Esophagus squamous epithelium (tissue), 5 donors: ENCODE data around the gene SLC15A4. TPM values are rescaled to one million over a fixed set of nuclear protein-coding genes. Genes with fewer than 3 reads are reported as not detected.

Experiments
- DNase-seq: peaks from one replicate; lab custom pipeline; 2025; lab: John Stamatoyannopoulos, UW
- H3K27ac ChIP-seq, 4 donors: fragments of 200-600 bp; sonication (generic); one replicate each; pipeline ENCODE4 v1.5.1; 2016 to 2019; ENCODE audit warnings: mild to moderate bottlenecking in 1 of 4
- H3K27me3 ChIP-seq, 4 donors: fragments of 200-600 bp; sonication (generic); 1 replicate in 3 of 4; 2 replicates in 1 of 4; pipeline versions ENCODE4 v1.5.1 to v1.6.0; 2017 to 2021; ENCODE audit warnings: antibody characterized with exemption in 1 of 4
- H3K36me3 ChIP-seq, 3 donors: fragments of 200-600 bp; sonication (generic); one replicate each; pipeline ENCODE4 v1.5.1; 2016 to 2019
- H3K4me1 ChIP-seq, 3 donors: fragments of 200-600 bp; sonication (generic); one replicate each; pipeline ENCODE4 v1.5.1; 2017 to 2019
- H3K4me3 ChIP-seq, 4 donors: fragments of 200-600 bp; sonication (generic); 1 replicate in 3 of 4; 2 replicates in 1 of 4; pipeline ENCODE4 v1.5.1; 2016 to 2019; ENCODE audit warnings: mild to moderate bottlenecking in 2 of 4, moderate library complexity in 1 of 4
- H3K9me3 ChIP-seq, 3 donors: fragments of 200-600 bp; sonication (generic); one replicate each; pipeline ENCODE4 v1.5.1; 2016 to 2019
- CTCF ChIP-seq, 6 experiments: fragments of 450-650 bp in 4 of 6; fragments of 200-600 bp in 2 of 6; sonication (generic) in 2 of 6; IDR thresholded peaks; one replicate each; pipeline ENCODE4 v1.5.1; 2016 to 2019; ENCODE audit warnings: antibody characterized with exemption in 6 of 6, mild to moderate bottlenecking in 4 of 6, moderate library complexity in 4 of 6
- POLR2A ChIP-seq, 4 donors: fragments of 450-650 bp; IDR thresholded peaks; one replicate each; pipeline ENCODE4 v1.6.1; 2017; ENCODE audit warnings: antibody characterized with exemption in 4 of 4, mild to moderate bottlenecking in 4 of 4, moderate library complexity in 3 of 4
- WGBS, 2 donors: methylation state at CpG; one replicate each; pipeline ENCODE4 v1.1.5; 2018; 5-methylcytosine and 5-hydroxymethylcytosine counted together
- intact Hi-C: fragments of 100-400 bp; cut with DNase I; formaldehyde crosslinking; loops from one replicate; pipeline ENCODE4 v1.15.0; 2022
- total RNA-seq, 4 donors: library from RNA; depleted of rRNA; stranded (reverse); fragments of >200 nt; gene quantifications; one replicate each; pipeline ENCODE4 v1.1.0, GENCODE V29; 2016
- donor health status: DM: yes; HTN: yes; CAD: no.

SLC15A4 gene
- 10 to 100 TPM; 13.5 to 38.1 (median 26.8) TPM for total RNA-seq

DNA sequence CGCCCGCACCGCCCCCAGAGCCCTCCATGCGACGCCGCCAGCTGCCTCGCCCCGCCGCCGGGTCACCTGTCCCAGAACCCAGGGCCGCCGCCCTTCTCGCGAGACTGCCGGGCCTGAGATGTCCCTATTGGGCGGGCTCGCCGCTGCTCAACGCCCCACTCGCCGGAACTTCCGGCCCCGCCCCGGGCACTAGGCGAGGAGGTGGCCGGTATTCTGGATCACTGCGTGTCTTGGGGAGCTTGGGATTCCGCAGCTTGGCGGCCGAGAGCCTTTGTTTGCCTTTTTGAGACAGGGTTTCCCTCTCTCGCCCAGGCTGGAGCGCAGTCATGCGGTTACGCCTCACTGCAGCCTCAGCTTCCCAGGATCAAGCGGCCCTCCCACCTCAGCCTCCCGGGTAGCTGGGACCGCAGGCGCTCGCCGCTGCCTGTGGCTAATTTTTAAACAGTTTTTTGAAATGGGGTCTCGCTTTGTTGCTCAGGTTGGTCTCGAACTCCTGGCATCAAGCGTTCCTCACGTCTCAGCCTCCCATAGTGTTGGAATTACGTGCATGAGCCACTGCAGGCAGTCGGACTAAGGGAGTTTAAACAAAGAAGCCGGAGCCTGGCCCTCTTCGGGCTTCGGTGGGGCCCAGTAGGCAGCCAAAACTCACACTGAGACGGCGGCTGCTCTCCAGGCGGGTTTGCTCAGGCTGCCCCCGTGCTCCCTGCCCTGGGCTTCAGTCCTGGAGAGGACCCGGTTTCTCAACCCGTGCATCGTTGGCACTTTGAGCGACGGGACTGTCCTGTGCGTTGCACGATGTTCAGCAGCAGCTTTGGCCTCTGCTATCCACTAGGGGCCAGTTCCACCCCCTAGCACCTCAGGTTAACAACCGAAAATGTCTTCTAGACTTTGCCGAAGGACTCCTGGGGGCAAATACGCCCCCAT is at the start of gene SLC15A4:
Gene SLC15A4 (minus strand): TSS at position 43 of the 924 bp plus-strand sequence. CDS start 15 bp downstream, at position 28.
- DNase-seq, result peak; percentile 93
- H3K27me3 ChIP-seq, result no peaks in the 10 kb centered on the region
- H3K36me3 ChIP-seq, result peaks cover 0 to 5% (median 0%) of the 10 kb centered on the region in 3 donors
- WGBS, 2 donors, result 4 to 43% methylated on average over 3 to 4 of the region's 63 CpGs
- peak within 1 kb of the TSS; percentile 91 to 95 (median 92) for H3K27ac ChIP-seq
- no peaks in the 10 kb centered on the region for H3K9me3 ChIP-seq
- intact Hi-C loops, result no loop called here
- peak within 1 kb of the TSS; percentile 88 to 99 (median 94) for H3K4me3 ChIP-seq
- TF ChIP-seq CTCF (IDR thresholded peaks at IDR 0.05) (no peak), POLR2A (IDR thresholded peaks at IDR 0.05) (peak in 3 of 4 donors; percentile 75 to 96 (median 89))
- peaks cover 11 to 48% (median 21%) of the 10 kb centered on the region in 3 donors for H3K4me1 ChIP-seq

DNA sequence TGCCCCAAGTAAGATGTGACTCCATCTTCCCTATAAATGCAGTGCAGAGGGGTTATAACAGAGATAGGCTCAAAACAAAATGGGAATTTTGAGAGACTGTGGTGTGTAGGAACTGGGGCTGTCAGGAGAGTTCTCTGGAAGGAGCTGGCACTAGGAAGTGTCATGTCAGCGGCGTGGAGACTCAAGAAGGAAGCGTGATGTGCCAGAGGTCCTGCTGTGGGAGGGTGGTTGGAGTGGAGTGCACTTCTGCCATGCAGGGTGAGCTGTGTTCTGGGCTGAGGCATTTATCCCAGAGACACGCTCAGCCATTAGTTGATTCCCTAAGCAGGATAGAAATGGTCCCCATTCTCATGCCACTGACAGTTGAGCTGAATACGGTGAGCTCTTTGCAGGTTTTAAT is 48.5 kb upstream of the SLC15A4 start:
- no peaks in the 10 kb centered on the region for H3K36me3 ChIP-seq
- H3K4me3 ChIP-seq, result no peak overlapping the region
- no peaks in the 10 kb centered on the region for H3K4me1 ChIP-seq
- H3K27me3 ChIP-seq, result no peaks in the 10 kb centered on the region
- 85 to 90% methylated on average over 4 to 5 of the region's 5 CpGs for WGBS, 2 donors
- TF ChIP-seq POLR2A (IDR thresholded peaks at IDR 0.05) (no peak), CTCF (IDR thresholded peaks at IDR 0.05) (no peak)
- no peak overlapping the region for H3K27ac ChIP-seq
- H3K9me3 ChIP-seq, result peaks cover 0 to 24% (median 0%) of the 10 kb centered on the region in 3 donors
- intact Hi-C loops, result no loop called here
- DNase-seq, result no peak

DNA sequence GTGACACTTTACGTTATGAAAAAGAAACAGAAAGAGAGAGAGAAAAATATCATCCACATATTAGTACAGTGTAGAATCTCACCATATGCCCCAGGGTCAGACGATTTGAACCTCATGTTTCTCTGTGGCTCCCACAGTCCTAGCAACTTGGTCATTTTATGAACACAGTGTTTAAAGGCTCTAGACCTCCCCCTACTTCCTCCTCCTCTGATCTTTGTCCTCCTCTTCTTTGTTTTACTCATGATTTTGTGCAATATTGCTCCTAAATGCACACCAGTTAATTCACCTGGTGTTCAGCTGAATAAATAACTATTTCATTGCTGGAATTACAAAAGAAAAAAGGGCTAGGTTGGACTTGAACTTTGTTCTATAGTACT is 47.7 kb upstream of the SLC15A4 start:
- H3K9me3 ChIP-seq, result peaks cover 0 to 16% (median 0%) of the 10 kb centered on the region in 3 donors
- no peaks in the 10 kb centered on the region for H3K36me3 ChIP-seq
- no peaks in the 10 kb centered on the region for H3K4me1 ChIP-seq
- no peak overlapping the region for H3K27ac ChIP-seq
- intact Hi-C loops, result no loop called here
- H3K4me3 ChIP-seq, result no peak overlapping the region
- WGBS, 2 donors, result 27 to 61% methylated on average over 2 of the region's 2 CpGs
- DNase-seq, result no peak
- H3K27me3 ChIP-seq, result no peaks in the 10 kb centered on the region
- TF ChIP-seq CTCF (IDR thresholded peaks at IDR 0.05) (no peak), POLR2A (IDR thresholded peaks at IDR 0.05) (no peak)

DNA sequence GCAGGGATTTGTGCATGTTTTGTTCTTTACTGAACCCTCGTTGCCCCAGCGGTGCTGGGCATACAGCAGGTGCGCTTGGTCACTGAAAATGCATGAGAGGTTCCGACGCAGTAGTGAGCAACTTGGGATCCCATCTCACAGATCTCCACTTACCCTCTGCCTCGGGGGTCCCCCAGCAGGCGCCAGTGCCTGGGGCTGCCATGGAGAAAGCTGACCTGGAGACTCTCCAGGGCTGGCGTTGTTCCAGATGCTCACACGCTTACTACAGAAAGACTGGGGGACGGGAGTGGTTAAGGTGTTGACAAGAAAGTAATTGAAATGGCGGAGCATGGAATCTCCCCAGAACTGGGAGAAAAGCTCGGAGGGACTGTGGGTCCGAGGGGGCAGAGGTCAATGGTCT is 43.7 kb upstream of the SLC15A4 start:
- H3K27me3 ChIP-seq, result no peaks in the 10 kb centered on the region
- H3K4me3 ChIP-seq, result no peak overlapping the region
- no peaks in the 10 kb centered on the region for H3K36me3 ChIP-seq
- WGBS, 2 donors, result 72 to 81% methylated on average over 9 to 13 of the region's 13 CpGs
- no peak for TF ChIP-seq POLR2A (IDR thresholded peaks at IDR 0.05)
- TF ChIP-seq CTCF (IDR thresholded peaks at IDR 0.05), result no peak
- H3K27ac ChIP-seq, result no peak overlapping the region
- no peaks in the 10 kb centered on the region for H3K4me1 ChIP-seq
- H3K9me3 ChIP-seq, result no peaks in the 10 kb centered on the region
- intact Hi-C loops, result no loop called here
- DNase-seq, result no peak

DNA sequence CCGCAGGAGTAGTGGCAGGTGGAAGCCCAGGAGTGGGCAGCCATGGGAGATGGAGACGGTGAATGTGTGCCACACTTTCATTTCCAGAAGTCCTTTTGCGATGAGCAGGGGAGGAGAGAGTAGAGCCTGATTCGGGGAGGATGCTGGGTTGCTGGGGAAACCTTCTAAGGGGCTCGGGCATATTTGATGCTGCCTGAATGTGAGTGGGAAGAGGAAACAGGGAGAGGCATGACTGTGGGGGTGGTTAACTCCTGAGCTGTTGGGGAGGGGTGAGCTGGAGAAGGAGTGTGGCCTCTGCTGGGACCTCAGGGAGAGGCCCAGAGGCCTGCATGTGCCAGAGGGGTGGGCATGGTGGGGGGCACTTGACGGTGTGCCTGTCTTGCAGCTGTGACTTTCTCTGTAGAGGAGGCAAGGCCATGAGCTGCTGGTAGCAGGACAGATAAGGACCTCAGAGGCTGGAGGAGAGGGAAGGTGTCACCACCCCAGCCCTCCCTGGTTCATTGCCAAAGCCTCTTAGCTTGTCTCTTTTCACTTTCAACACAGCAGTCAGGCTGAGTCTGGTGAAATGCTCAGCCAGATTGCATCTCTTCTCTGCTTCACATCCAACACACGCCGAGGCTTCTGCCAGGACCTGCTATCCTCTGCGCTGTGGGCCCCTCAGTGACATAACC is 40.9 kb upstream of the SLC15A4 start:
- intact Hi-C loops, result no loop called here
- Histone ChIP-seq H3K27ac (no peak overlapping the region), H3K9me3 (no peaks in the 10 kb centered on the region), H3K27me3 (no peaks in the 10 kb centered on the region), H3K4me3 (no peak overlapping the region), H3K36me3 (no peaks in the 10 kb centered on the region), H3K4me1 (no peaks in the 10 kb centered on the region)
- no peak for DNase-seq
- 62 to 67% methylated on average over 9 of the region's 9 CpGs for WGBS, 2 donors
- TF ChIP-seq CTCF (IDR thresholded peaks at IDR 0.05) (no peak), POLR2A (IDR thresholded peaks at IDR 0.05) (no peak)
